Stimulated activated CD8-positive, alpha-beta memory T cell treated with anti-CD3 and anti-CD28 coated beads, Interleukin-4, amount 100 ng/mL, for 48 hours (primary cell): ENCODE results near the gene NADK.

ENCODE experiments used
- DNase-seq: peaks from one replicate; pipeline ENCODE4 v3.0.0-alpha.2; 2020

The NADK gene

DNA sequence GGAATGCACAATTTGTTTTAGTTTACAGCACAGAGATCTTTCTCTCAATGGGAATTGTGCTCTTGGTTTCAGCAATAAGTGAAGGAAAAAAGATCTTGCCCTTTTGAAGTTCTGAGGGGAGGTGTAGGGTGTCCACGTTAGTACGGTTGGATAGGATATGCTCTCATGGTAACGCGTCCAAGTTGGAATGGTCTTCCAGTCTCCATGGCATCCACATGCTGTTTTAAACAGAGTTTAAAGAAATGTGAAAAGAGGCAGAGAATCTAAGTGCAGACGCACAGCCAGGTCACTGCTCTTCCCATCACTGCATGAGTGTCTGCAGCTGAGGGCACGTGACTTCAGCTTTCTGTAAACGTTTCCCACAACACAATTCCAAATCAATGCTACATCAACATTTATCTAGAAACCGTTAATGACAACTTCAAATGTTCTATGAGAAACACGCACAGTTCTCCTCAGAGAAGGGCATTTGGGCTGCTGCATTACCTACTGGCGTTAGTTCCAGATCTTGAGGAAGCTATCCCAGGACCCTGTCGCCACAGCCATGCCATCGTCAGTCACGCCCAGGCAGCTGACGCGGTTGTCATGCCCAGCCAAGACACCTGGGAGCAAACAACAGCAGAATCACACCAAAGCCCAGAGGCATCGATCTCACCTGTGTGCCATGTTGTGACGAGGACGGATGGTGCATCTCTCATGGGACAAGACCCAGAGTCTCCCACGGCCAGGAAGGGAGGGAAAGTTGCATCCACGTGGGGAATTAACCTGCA is 8.8 kb upstream of the NADK start:
- DNase-seq, result no peak

DNA sequence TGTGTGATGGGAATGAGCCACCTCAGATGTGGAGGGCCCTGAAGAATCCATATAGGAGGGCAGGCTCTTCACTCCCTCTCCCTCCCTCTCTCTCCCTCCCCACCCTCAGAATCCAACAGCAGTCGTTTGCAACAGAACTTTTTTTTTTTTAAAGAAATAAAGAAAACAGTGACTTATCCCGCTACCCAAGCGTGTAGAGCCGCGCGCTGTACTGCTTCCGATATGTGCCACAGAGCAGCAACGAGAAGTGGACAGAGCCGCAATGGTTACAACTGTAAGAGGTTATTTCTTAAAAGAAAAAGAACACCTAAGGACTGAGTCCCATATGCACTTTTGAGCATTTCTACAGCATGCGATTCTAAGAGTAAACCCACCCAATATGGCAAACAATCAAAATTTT is 7.4 kb upstream of the NADK start:
- DNase-seq, result no peak

DNA sequence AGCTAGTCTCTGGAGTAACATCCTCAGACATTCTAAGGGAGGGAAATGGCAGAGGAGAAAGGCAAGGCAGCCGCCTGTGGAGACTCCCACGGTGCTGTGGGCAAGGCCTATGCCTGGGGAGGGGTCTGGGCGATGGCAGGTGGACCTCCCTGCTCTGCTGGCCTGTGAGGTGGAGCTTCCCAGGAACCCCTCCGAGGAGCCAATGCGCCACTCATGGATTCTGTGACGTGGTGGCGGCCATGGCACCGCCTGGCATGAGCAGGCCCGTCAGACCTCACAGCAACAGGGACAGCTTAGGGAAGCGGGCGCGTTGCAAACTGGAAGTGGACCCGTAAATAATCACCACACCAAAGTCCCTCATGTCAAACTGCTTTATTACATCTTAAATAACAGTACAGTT is 6.7 kb upstream of the NADK start:
- no peak for DNase-seq

DNA sequence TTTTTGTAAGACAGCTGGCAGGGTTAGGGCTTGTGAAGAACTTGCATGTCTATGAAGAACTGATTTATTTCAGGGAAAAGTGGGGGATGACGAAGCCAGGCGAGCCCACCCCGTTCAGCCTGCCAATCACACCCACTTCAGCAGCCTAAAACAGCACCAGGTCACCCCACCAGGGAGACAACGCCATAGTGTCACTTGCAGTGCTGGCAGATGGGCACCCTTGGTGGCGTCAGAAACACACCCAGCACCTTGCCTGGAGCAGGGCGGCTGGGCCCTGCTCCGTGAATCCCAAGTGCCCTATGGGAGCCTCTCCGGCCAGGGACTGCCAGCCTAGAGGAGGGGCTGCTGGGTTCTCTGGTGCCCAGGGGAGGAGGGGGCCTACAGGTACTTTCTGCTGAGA is 5.0 kb upstream of the NADK start:
- no peak for DNase-seq

DNA sequence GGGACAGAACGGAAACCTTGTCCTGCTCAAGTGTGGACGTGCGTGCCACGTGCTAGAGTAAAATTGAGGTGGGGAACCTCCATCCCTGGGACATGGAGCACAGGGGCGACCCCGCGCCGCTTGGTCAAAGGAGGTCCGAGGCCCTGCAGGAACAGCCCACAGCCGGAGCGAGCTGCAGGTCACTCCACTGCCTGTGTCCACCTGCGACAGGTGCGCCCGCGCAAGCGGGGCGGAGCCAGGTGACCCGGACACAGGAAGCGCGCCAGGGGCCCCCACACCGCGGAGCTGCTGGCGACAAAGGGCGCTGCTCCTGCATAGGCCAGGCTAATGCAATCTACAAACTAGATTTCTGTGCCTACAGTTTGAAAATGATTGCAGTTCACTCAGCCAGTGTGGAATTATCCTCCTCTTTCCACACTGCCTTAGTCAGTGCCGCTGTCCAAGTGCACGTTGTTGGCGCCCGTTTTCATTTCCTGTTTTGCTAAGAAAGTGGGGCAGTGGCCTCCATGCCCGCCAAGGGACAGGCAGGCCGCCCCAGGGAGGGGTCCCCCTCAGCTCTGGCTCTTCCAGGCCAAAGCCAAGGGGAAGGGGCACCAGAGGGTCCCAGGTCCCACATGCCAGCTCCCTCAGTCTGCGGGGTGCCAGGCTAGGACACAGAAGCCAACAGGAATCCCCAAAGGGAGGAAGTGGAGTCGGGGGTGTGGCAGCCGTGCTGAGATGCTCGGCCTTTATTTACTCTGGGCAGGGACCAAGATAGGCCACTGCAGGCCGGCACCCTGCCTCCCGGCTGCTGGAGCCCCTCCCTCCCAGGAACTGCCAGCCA is 4.3 kb upstream of the NADK start:
- DNase-seq, result peak; percentile 44

DNA sequence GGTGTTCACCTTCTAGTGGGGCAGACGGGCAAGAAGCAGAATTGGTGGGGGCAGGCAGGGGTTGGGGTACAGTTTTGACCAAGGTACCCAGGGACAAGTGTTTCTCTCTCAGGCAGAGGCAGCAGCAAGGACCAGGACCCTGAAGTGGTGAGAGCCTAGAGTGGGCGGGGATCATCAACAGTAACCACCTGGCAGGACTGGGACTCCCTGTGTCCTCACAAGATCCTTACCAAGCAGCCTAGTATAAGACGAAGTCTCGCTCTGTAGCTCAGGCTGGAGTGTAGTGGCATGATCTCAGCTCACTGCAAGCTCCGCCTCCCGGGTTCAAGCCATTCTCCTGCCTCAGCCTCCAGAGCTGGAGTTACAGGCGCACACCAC is 3.2 kb upstream of the NADK start:
- DNase-seq, result peak; percentile 27

DNA sequence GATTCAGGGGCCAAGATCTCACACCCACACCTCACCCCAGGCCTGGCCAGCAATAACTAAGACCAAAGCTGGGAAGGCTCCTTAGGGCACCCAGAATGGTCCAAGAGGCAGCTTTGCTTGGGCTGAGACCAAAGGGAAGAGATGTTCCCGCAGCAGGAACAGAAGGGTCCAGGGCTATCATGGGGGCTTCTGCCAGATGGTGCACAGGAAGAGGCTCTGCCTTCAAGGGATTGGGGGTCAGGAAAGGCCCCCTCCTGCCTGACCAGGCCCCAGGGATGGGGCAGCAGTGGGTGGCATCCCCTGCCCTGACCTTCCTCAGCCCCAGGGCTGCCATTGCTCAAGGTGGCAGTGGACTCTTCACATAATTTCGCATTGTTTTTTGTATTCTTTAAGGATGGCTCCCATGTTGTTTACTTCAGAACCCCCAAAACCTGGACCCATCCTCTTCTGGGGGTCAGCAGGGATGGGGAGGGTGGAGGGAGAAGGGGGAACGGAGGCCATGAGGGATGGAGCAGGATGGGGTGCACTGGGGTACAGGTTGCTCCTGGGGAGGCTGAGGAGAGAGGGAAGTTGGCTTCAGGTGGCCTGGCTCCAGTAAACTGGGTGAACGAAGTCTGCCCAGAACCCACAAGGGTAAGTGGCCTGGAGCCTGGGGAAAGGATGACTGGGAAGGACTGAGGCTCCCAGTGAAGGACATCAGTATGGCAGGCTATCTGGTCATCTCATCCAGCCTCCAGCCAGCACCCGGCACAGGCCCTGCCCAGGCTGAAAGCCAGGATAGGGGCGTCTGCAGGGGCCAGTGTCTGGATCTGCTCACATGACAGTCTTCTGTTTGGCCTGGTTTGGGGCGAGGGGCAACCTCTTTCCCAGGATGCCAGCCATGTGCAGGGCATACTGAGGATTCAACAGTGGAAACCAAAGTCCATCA is 2.6 kb upstream of the NADK start:
- DNase-seq, result no peak

DNA sequence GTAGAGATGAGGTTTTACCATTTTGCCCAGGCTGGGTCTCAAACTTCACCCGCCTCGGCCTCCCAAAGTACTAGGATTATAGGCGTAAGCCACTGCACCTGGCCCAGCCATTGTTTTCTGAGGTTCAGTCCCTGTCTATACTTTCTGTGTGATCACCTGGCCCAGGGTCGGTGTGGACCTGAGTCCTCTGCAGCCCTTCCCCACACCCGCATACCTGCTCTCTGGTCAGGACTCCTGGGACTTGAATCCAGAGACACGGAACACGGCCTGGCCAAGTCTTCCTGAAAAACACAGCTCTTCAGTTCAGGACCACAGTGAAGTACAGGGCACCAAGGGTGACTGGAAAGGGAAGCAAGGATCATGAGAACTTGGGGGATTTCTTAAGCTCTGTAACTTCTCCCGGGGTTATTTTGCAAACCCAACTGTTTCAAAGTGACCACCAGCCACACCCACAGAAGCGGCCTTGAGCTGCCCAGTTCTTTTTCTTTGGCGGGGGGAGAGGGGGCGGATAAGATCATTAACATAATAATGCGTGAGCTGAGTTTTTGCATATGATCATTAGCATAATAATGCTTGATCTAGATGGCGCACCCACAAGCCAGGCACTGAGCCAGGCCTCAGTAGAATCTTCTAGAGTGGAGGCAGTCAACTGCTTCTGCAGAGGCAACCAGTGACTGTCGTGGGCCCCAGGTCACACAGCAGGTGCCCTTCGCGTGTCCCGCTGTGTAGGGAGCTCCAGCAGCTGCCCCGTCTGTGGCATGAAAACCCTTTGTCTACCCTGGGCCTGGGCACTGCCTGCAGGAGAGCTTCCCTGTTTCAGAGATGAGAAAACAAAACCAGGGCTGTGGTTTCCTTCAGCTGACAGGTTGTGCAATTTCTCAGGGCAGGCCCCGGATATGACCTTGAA is 1.7 kb upstream of the NADK start:
- peak; percentile 76 for DNase-seq

DNA sequence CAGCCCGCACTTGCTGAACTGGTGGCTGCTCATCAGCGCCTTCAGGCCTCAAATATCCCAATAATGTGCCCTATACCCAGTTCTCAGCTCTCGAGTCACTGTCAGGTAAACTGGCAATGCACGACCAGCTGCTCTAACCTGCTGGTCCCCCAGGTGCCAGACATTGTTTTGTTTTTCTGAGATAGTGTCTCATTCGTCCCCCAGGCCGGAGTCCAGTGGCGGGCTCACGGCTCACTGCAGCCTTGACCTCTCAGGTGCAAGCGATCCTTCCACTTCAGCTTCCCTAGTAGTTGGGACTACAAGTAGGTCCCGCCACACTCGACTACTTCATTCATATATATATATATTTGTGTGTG is 1.0 kb upstream of the NADK start:
- no peak for DNase-seq

DNA sequence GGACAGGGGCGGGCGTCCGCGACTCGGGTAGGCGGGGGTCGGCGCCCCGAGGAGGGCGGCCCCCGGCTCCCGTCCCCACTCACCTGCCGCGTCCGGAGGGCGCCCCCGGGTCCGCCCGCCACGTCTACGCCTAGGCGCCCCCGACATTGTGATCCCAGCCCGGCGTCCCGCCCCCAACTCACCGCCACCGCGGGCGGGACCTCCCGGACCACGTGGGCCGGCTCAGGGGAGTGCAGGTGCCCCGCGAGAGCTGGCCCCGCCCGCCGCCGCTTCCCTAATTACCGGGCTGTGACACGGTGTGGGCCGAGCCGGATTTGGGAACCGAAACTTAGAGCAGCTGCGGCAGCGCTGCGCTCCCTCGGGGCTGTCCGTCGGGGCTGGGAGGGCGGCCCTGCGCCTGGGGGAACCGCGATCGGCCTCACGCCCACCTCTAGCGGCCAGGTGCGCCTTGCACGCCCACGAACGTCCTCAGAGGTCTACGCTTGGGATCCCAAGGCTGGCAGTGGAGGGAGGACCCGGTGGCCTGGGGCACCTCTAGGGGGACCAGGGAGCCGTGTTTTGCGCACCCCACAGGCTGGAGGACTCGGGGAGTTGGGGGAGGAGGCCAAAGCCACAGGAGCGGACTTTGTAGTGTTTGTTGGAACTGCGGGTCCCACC is 521 bp upstream of the NADK start:
- DNase-seq, result peak; percentile 83

DNA sequence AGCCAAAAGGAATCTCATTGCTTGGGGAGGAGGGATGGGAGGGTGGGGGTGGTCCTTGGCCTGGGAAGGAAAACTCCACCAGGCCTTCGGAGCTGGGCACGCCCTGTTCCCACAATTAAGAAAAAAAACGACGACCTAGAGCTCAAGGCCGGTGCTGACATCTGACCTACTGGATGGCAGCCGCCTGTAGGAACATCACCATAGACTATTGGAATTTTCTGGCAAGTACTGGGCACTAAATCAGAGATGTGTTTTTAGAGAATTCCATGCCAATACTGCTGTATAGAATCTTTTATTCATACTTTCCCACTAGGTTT is 729 bp downstream of the NADK start:
- DNase-seq, result no peak

DNA sequence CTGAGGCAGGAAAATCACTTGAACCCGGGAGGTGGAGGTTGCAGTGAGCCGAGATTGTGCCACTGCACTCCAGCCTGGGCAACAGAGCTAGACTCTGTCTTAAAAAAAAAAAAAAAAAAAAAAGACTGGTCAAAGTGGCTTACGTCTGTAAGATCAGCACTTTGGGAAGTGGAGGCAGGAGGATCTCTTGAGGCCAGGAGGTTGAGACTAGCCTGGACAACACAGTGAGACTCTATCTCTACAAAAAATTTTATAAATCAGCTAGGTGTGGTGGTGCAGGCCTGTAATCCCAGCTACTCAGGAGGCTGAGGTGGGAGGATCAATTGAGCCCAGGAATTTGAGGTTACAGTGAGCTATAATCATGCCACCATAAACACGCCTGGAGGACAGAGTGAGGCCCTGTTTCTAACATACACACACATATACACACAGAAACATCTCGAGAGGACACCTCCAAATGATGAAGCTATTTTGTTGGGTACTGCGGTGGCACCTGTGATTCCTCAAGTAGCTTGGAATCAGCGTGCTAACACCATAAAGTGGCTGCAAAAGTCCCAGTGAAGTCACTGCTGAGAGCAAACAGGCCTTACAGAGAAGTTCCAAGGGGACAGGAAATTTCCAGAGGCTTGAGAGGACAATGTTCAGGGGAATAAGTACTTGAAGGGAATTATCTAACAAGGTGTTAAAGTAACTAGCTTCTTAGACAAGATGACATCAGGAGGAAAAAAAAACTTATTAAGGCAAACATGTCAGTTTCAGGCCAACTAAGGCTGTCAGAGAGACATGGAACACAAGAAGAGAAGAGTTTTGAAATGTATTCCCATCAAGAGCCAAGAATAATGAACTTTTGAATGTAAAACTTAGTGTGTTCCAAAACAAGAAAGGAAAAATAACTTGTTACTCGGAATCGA is 1.3 kb downstream of the NADK start:
- DNase-seq, result no peak

DNA sequence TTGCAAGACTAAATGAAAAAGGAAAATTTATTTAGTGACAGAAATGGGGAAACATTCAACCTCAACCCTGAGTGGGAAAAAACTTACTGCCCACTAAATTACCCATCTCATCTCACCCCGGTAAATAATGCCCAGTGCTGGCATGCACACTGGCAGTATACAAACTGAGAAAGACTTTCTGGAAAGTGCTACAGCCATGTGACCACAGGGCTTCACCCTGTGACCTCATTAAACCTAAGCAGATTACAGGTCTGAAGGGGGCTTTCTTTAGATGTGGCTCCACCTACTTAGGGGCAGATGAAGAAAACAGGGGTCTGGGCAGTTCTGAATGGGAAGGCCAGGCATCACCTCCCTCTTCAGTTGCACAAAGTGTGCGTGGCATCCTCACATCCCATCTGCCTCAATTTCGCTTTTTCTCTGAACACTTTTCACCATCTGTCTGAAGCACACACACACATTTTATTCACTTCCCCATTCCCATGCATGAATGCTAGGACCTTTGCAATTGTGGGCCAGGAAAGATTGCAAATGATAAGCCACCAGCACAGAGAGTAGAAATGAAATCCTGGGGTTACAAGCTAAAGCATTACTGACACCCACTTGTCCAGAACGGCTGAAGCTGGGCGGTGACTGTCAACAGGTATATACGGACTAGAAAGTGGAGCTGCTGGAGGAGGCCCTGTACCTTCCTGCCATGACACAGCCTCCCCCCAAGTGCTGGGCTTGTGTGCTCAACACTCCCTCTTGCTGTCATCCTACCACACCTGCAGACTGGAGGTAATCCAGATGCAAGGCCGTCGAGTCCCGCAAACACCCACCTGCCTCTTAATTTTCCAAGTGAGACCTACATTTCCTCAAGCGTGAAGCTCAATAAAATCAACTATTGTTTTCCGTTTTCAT is 2.7 kb downstream of the NADK start:
- no peak for DNase-seq

DNA sequence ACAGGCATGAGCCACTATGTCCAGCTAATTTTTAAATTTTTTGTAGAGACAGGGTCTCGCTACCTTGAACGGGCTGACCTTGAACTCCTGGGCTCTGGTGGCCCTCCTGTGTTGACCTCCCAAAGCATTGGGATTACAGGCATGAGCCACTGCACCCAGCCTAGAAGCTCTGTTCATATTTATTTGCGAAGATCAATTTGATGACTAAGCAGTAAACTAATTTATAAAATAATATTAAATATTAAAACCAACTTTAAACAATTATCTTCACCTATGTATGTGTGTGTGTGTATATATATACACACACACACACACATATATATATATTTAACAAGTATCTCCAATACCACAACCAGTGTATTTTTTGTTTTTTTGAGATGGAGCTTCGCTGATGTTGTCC is 4.4 kb downstream of the NADK start:
- DNase-seq, result no peak

DNA sequence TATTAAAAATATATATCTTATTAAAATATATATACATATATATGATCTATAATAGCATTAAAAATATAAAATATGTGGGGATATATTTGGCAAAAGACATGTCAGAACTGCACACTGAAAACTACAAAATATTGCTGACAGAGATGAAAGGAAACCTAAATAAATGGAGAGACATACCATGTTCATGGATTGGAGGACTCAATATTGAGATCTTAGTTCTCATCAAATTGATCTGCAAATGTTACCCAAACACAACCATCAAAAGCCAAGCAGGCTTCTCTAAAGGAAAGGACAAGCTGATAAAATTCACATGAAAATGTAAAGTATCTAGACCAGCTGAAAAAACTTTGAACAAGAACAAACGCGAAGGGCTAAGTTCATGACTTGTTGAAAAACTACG is 7.2 kb downstream of the NADK start:
- DNase-seq, result no peak

DNA sequence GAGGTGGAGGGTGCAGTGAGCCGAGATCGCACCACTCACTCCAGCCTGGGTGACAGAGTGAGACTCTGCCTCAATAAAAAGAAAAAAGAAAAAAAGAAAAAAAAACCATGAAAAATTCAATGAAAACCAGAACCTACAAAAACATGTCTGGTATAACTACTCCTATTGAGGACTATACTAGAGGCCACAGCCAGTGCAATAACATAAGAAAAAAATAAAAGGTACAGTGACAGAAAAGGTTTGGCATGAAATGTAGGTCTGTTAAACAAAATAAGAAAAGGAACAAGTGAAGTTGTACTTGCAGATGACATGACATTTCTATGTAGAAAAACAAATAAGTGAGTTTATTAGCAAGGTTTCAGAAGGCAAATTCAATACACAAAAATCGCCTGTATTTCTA is 8.2 kb downstream of the NADK start:
- DNase-seq, result no peak

DNA sequence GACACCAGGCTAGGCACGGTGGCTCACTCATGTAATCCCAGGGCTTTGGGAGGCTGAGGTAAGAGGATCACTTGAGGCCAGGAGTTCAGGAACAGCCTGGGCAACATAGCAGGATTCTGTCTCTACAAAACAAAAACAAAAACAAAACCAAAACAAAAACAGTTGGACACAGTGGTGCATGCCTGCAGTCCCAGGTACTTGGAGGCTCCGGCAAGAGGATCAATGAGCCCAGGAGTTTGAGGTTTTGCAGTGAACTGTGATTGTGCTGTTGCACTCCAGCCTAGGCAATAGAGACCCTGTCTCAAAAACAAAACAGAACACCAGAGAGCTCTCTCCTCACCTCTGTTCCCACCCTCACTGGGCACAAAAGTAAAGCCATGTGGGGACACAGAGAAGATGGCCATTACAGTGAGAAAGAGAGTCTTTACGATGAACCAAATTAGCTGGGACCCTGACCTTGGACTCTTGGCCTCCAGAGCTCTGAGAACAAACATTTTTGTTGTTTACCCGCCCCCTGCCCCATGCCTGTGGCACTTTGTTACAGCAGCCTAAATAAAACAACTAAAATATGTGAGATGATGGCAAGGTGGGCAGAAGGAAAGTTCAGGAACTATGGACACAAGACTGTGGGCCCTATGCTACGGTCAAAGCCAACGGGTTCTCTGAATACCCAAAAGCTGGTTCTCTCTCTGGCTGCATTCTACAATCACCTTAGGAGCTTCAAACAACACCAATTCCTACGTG is 9.8 kb downstream of the NADK start:
- no peak for DNase-seq

DNA sequence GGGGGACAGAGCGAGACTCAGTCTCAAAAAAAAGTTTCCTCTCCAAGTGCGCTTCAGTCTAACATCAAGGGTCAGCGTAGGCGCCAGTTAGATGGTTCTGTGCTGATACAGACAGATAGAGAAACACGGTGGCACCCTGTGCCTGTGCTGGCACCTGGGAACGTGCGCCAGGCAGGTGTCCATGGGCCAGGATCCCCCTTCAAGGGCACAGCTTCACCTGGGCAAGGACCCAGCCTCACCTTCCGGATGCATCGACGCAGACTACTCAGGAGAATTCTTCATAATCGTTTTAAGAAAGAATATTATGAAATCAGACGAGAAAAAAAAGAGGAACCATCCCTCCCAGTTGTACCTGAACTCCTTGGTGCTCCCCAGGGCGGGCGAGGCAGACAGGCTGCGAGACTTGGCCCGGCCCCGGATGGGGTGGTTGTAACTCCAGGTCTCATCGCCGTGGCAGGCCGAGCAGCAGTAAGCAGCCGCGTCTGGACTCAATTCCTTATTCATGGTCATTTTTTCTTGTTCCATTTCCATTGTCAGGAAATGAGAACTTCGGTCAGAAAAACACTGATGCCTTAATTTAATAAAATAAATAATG is 13.3 kb downstream of the NADK start:
- DNase-seq, result no peak
